Sigmoid colon (tissue), 7 donors: ENCODE results near the gene CCDC38. TPM values are rescaled to one million over a fixed set of nuclear protein-coding genes. Genes with fewer than 3 reads are reported as not detected.

Experiments
- DNase-seq: peaks from one replicate; pipeline ENCODE4 v3.0.0-alpha.2; 2019
- H3K27ac ChIP-seq, 4 donors: fragments of 200-600 bp; sonication (generic); one replicate each; pipeline ENCODE4 v1.5.1; 2016 to 2019; ENCODE audit warnings: mild to moderate bottlenecking in 1 of 4
- H3K27me3 ChIP-seq, 3 donors: fragments of 200-600 bp; sonication (generic); one replicate each; pipeline ENCODE4 v1.5.1; 2019; ENCODE audit warnings: mild to moderate bottlenecking in 1 of 3
- H3K36me3 ChIP-seq, 4 donors: fragments of 200-600 bp; sonication (generic); one replicate each; pipeline ENCODE4 v1.5.1; 2016 to 2019
- H3K4me1 ChIP-seq, 4 donors: fragments of 200-600 bp; sonication (generic); one replicate each; pipeline ENCODE4 v1.5.1; 2017 to 2019
- H3K4me3 ChIP-seq, 4 donors: fragments of 200-600 bp; sonication (generic); one replicate each; pipeline ENCODE4 v1.5.1; 2017 to 2019; ENCODE audit warnings: mild to moderate bottlenecking in 2 of 4, moderate library complexity in 1 of 4
- H3K9me3 ChIP-seq, 4 donors: fragments of 200-600 bp in 3 of 4; sonication (generic) in 3 of 4; one replicate each; pipeline versions ENCODE4 v1.5.1 to v1.6.1; 2013 to 2019
- CTCF ChIP-seq, 4 experiments: fragments of 450-650 bp in 3 of 4; fragments of 200-600 bp in 1 of 4; IDR thresholded peaks; one replicate each; pipeline ENCODE4 v1.5.1; 2016 to 2019; ENCODE audit warnings: antibody characterized with exemption in 4 of 4, mild to moderate bottlenecking in 3 of 4, moderate library complexity in 2 of 4
- EP300 ChIP-seq, 4 donors: sonication (generic); formaldehyde crosslinking; IDR thresholded peaks; one replicate each; pipeline ENCODE4 v1.6.1; 2017; ENCODE audit warnings: antibody characterized with exemption in 4 of 4
- POLR2A ChIP-seq, 2 donors: fragments of 450-650 bp; IDR thresholded peaks; one replicate each; pipeline ENCODE4 v1.6.1; 2016; ENCODE audit warnings: antibody characterized with exemption in 2 of 2, mild to moderate bottlenecking in 2 of 2, moderate library complexity in 2 of 2
- POLR2AphosphoS5 ChIP-seq, 4 donors: sonication (generic); formaldehyde crosslinking; IDR thresholded peaks; one replicate each; pipeline ENCODE4 v1.6.1; 2017; ENCODE audit warnings: antibody characterized with exemption in 4 of 4
- WGBS, 2 donors: extraction: QIAGEN DNeasy Blood & Tissue Kit; methylation state at CpG; one replicate each; pipeline ENCODE4 v1.1.7; 2013; 5-methylcytosine and 5-hydroxymethylcytosine counted together
- intact Hi-C: fragments of 100-400 bp; cut with DNase I; formaldehyde crosslinking; loops from one replicate; pipeline ENCODE4 v1.15.1; 2023
- polyA plus RNA-seq, 3 donors: library from polyadenylated mRNA; stranded (reverse); fragments of 200-250 nt; gene quantifications; one replicate each; pipeline ENCODE4 v1.2.3, GENCODE V29; 2013
- total RNA-seq, 4 donors: library from RNA; depleted of rRNA; stranded (reverse); fragments of >200 nt; gene quantifications; one replicate each; pipeline ENCODE4 v1.1.0, GENCODE V29; 2016
- donor health status: healthy with polysubstance abuse.
- donor health status: Bipolar disorder and iron deficiency.
- donor health status: healthy.

CCDC38 gene
- total and polyA plus RNA-seq, 7 donors = not detected

GRCh38 chr12:95859947-95860850 is 82.2 kb downstream of the CCDC38 start:
- H3K27me3 ChIP-seq = no peaks in the 10 kb centered on the region
- peaks cover 0 to 22% (median 20%) of the 10 kb centered on the region in 4 donors for H3K4me1 ChIP-seq
- TF ChIP-seq POLR2A (IDR thresholded peaks at IDR 0.05) = no peak
- no peak for TF ChIP-seq EP300 (IDR thresholded peaks at IDR 0.05)
- no peak for TF ChIP-seq CTCF (IDR thresholded peaks at IDR 0.05)
- no peak for TF ChIP-seq POLR2AphosphoS5 (IDR thresholded peaks at IDR 0.05)
- intact Hi-C loops = loop anchor here (5.0 kb wide), 1 partner anchor 82 kb away; the partner anchor contains the start of genes AMDHD1 and CCDC38
- 58 to 68% methylated on average over 10 of the region's 10 CpGs for WGBS, 2 donors
- H3K4me3 ChIP-seq = peak overlapping the region in 3 of 4 donors; percentile 66 to 79 (median 69)
- peaks cover 0 to 41% (median 14%) of the 10 kb centered on the region in 4 donors for H3K36me3 ChIP-seq
- H3K27ac ChIP-seq = no peak overlapping the region
- H3K9me3 ChIP-seq = no peaks in the 10 kb centered on the region
- DNase-seq = no peak

- no peaks in the 10 kb centered on the region for H3K27me3 ChIP-seq
- H3K36me3 ChIP-seq = peaks cover 0 to 32% (median 14%) of the 10 kb centered on the region in 4 donors
- H3K4me3 ChIP-seq = peak overlapping the region; percentile 66 to 79 (median 72)
- TF ChIP-seq POLR2A (IDR thresholded peaks at IDR 0.05) (no peak), EP300 (IDR thresholded peaks at IDR 0.05) (no peak), POLR2AphosphoS5 (IDR thresholded peaks at IDR 0.05) (no peak), CTCF (IDR thresholded peaks at IDR 0.05) (no peak)
- WGBS, 2 donors = 1 to 2% methylated on average over 13 of the region's 13 CpGs
- intact Hi-C loops = loop anchor here (5.0 kb wide), 1 partner anchor 83 kb away; the partner anchor contains the start of genes AMDHD1 and CCDC38
- no peaks in the 10 kb centered on the region for H3K9me3 ChIP-seq
- H3K27ac ChIP-seq = peak overlapping the region; percentile 74 to 81 (median 79)
- H3K4me1 ChIP-seq = peaks cover 0 to 22% (median 20%) of the 10 kb centered on the region in 4 donors
- no peak for DNase-seq
These were observed 83.0 kb downstream of the CCDC38 start for GRCh38 chr12:95859344-95859816.

- Histone ChIP-seq H3K4me1 (peaks cover 0 to 22% (median 20%) of the 10 kb centered on the region in 4 donors), H3K9me3 (no peaks in the 10 kb centered on the region), H3K36me3 (peaks cover 0 to 28% (median 14%) of the 10 kb centered on the region in 4 donors), H3K27ac (peak within 1 kb of the TSS; percentile 74 to 81 (median 79)), H3K4me3 (peak within 1 kb of the TSS; percentile 66 to 79 (median 72)), H3K27me3 (no peaks in the 10 kb centered on the region)
- peak; percentile 98 for DNase-seq
- 1 to 2% methylated on average over 54 of the region's 54 CpGs for WGBS, 2 donors
- no peak for TF ChIP-seq CTCF (IDR thresholded peaks at IDR 0.05)
- peak; percentile 34 to 74 (median 70) for TF ChIP-seq POLR2AphosphoS5 (IDR thresholded peaks at IDR 0.05)
- intact Hi-C loops = loop anchor here (1.0 to 5.0 kb wide), 2 partner anchors 67 to 84 kb away; partner anchors contain the start of genes AMDHD1 and CCDC38
These were observed 83.7 kb downstream of the CCDC38 start, which contains the start of gene SNRPF for GRCh38 chr12:95858451-95859343. Gene SNRPF, plus strand, starts transcription at chr12:95858952. Its CDS starts 122 bp downstream, at chr12:95859074.

GRCh38 chr12:95857799-95858198 is 84.6 kb downstream of the CCDC38 start:
- H3K9me3 ChIP-seq = no peaks in the 10 kb centered on the region
- H3K36me3 ChIP-seq = peaks cover 0 to 19% (median 12%) of the 10 kb centered on the region in 4 donors
- H3K27ac ChIP-seq = no peak overlapping the region
- peaks cover 0 to 22% (median 20%) of the 10 kb centered on the region in 4 donors for H3K4me1 ChIP-seq
- no peak for DNase-seq
- WGBS, 2 donors = 41 to 58% methylated on average over 18 of the region's 18 CpGs
- TF ChIP-seq POLR2AphosphoS5 (IDR thresholded peaks at IDR 0.05) (no peak), CTCF (IDR thresholded peaks at IDR 0.05) (no peak), POLR2A (IDR thresholded peaks at IDR 0.05) (no peak), EP300 (IDR thresholded peaks at IDR 0.05) (no peak)
- intact Hi-C loops = loop anchor here (1.0 to 5.0 kb wide), 2 partner anchors 66 to 85 kb away; partner anchors contain the start of genes AMDHD1 and CCDC38
- no peaks in the 10 kb centered on the region for H3K27me3 ChIP-seq
- H3K4me3 ChIP-seq = peak overlapping the region; percentile 66 to 79 (median 72)
